K562 (cell line): ENCODE results near the gene DNAAF1.

ENCODE experiments used
- CTCF ChIP-seq, 3 experiments: IDR thresholded peaks in 2 of 3; conservative IDR thresholded peaks in 1 of 3; 2 replicates each; pipeline ENCODE4 v1.5.1; 2011 to 2012; ENCODE audit warnings: low read length in 3 of 3, mild to moderate bottlenecking in 3 of 3, control low read depth in 2 of 3, improper control_type of control experiment in 1 of 3, inconsistent platforms in 1 of 3, low read depth in 1 of 3, mixed read lengths in 1 of 3, moderate library complexity in 1 of 3; ENCODE audit not compliant: insufficient read depth in 2 of 3
- EP300 ChIP-seq: IDR thresholded peaks from 2 replicates; pipeline ENCODE4 v1.6.1; 2012; ENCODE audit warnings: low read length, improper control_type of control experiment

- TF ChIP-seq CTCF (IDR thresholded peaks at IDR 0.05 in 2 of 3, conservative IDR thresholded peaks at IDR 0.05 in 1 of 3; ENCODE audit: insufficient read depth in 2 of 3, low read depth in 1 of 3, low read length in 3 of 3) (no peak), EP300 (no peak)
These were observed 79.4 kb downstream of the DNAAF1 start for GRCh38 chr16:84224554-84224953.
